ENCODE data around the gene ORAI2. TPM values are rescaled to one million over a fixed set of nuclear protein-coding genes. Genes with fewer than 3 reads are reported as not detected.

Gene ORAI2
- total RNA-seq, 1 donor from 2014 or later, result 47.8 TPM

- peaks cover under 1% of the 10 kb centered on the region for H3K4me1 Mint-ChIP-seq (ENCODE audit: unreplicated experiment)
- TF ChIP-seq, protein P1, sequence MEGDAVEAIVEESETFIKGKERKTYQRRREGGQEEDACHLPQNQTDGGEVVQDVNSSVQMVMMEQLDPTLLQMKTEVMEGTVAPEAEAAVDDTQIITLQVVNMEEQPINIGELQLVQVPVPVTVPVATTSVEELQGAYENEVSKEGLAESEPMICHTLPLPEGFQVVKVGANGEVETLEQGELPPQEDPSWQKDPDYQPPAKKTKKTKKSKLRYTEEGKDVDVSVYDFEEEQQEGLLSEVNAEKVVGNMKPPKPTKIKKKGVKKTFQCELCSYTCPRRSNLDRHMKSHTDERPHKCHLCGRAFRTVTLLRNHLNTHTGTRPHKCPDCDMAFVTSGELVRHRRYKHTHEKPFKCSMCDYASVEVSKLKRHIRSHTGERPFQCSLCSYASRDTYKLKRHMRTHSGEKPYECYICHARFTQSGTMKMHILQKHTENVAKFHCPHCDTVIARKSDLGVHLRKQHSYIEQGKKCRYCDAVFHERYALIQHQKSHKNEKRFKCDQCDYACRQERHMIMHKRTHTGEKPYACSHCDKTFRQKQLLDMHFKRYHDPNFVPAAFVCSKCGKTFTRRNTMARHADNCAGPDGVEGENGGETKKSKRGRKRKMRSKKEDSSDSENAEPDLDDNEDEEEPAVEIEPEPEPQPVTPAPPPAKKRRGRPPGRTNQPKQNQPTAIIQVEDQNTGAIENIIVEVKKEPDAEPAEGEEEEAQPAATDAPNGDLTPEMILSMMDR (IDR thresholded peaks at IDR 0.05), result no peak
- H3K4me3 Mint-ChIP-seq (ENCODE audit: unreplicated experiment), result no peak overlapping the region
- no peak for DNase-seq (ENCODE audit: extremely low spot score, unreplicated experiment)
- no peaks in the 10 kb centered on the region for H3K27me3 Mint-ChIP-seq (ENCODE audit: unreplicated experiment)
- peaks cover 4% of the 10 kb centered on the region for H3K36me3 Mint-ChIP-seq (ENCODE audit: unreplicated experiment)
- H3K27ac Mint-ChIP-seq (ENCODE audit: unreplicated experiment), result no peak overlapping the region
- no peaks in the 10 kb centered on the region for H3K9me3 Mint-ChIP-seq (ENCODE audit: unreplicated experiment)
Measured at GRCh38 chr7:102457352-102457924, 24.1 kb downstream of the ORAI2 start.

- Mint-ChIP-seq H3K27ac (ENCODE audit: unreplicated experiment) (no peak overlapping the region), H3K27me3 (ENCODE audit: unreplicated experiment) (no peaks in the 10 kb centered on the region), H3K36me3 (ENCODE audit: unreplicated experiment) (peaks cover 6% of the 10 kb centered on the region), H3K4me1 (ENCODE audit: unreplicated experiment) (peaks cover 10% of the 10 kb centered on the region), H3K9me3 (ENCODE audit: unreplicated experiment) (no peaks in the 10 kb centered on the region), H3K4me3 (ENCODE audit: unreplicated experiment) (no peak overlapping the region)
- TF ChIP-seq, protein P1 (IDR thresholded peaks at IDR 0.05), result no peak
- DNase-seq (ENCODE audit: extremely low spot score, unreplicated experiment), result no peak
Measured at GRCh38 chr7:102459221-102459844, 26.0 kb downstream of the ORAI2 start.

GRCh38 chr7:102460467-102460866 lies 27.1 kb downstream of the ORAI2 start:
- Mint-ChIP-seq H3K27ac (ENCODE audit: unreplicated experiment) (no peak overlapping the region), H3K4me1 (ENCODE audit: unreplicated experiment) (peaks cover 11% of the 10 kb centered on the region), H3K9me3 (ENCODE audit: unreplicated experiment) (no peaks in the 10 kb centered on the region), H3K27me3 (ENCODE audit: unreplicated experiment) (no peaks in the 10 kb centered on the region), H3K36me3 (ENCODE audit: unreplicated experiment) (peaks cover 6% of the 10 kb centered on the region), H3K4me3 (ENCODE audit: unreplicated experiment) (no peak overlapping the region)
- DNase-seq (ENCODE audit: extremely low spot score, unreplicated experiment), result no peak
- TF ChIP-seq, protein P1 (IDR thresholded peaks at IDR 0.05), result no peak

DNA sequence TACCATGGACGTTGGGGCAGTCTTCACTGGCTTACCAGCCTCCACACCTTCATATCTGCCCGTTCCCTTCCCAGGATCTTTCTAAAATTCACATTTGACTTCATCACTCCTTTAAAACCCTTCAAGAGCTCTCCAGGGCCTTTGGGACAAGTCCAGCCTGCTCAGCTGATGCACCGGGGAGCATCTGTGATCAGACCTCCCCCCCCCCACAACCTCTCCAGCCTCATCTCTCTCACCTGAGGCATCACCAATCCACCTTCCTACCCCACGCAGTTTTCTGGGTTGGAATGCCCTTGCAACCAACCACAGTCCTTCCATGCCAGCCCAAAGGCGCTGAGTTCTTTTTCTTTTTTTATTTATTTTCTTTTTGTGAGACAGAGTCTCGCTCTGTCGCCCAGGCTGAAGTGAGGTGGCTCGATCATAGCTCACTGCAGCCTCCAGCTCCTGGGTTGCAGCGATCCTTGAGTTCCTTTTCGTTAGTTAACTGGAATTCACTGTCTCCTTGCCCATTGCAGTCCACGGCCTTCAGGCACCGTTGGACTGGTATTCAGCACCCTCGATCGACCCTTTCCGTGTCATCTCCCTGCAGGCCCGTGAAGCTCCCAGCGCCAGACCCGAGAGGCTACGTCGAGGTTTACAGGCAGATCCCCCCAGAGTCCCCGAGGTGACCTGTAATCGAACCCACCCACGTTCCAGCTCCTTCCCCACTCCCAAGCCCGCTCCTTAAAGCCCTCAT lies 30.6 kb downstream of the ORAI2 start:
- no peak for DNase-seq (ENCODE audit: extremely low spot score, unreplicated experiment)
- H3K9me3 Mint-ChIP-seq (ENCODE audit: unreplicated experiment), result no peaks in the 10 kb centered on the region

More for the DNA sequence above, 30.6 kb downstream of the ORAI2 start:
- Mint-ChIP-seq H3K4me1 (ENCODE audit: unreplicated experiment) (peaks cover 20% of the 10 kb centered on the region), H3K27me3 (ENCODE audit: unreplicated experiment) (no peaks in the 10 kb centered on the region), H3K4me3 (ENCODE audit: unreplicated experiment) (peak overlapping the region; percentile 96), H3K27ac (ENCODE audit: unreplicated experiment) (peak overlapping the region; percentile 79), H3K36me3 (ENCODE audit: unreplicated experiment) (peaks cover 4% of the 10 kb centered on the region)
- TF ChIP-seq, protein P1 (IDR thresholded peaks at IDR 0.05), result no peak
